ENCODE data around the gene ALX3.
"Not testable (repeated sequence)": the region's sequence is repeated elsewhere in the genome, so short reads cannot be mapped to it uniquely, and the experiment has no call there.

Gene ALX3

DNA sequence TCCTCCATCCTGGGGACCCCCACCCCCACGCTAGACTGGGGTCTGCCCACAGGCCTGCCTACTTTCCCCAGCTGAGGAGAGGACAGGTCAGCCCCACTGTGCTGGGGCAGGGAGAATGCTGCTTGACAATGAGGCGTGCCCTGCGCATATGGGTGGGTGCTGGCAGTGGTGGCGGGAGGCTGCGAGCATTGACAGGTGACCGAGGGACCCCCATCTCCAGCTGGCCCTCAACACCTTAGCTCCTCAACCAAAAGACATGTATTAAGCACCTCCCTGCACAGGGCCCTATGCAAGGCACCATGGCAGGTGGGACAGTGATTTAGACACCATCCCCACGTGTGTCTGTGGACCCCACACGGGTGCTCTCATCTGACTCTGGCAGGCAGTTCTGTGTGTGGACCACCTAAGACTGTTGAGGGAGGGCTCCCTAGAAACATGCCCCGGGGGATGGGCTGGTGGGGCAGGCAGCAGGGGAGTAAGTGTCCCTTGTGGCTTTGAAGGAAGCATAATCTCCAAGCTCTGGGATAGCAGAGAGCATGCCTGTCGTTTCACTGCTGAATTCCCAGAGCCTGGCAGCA, 18.4 kb upstream of the ALX3 start:
- DNase-seq, result no peak

DNA sequence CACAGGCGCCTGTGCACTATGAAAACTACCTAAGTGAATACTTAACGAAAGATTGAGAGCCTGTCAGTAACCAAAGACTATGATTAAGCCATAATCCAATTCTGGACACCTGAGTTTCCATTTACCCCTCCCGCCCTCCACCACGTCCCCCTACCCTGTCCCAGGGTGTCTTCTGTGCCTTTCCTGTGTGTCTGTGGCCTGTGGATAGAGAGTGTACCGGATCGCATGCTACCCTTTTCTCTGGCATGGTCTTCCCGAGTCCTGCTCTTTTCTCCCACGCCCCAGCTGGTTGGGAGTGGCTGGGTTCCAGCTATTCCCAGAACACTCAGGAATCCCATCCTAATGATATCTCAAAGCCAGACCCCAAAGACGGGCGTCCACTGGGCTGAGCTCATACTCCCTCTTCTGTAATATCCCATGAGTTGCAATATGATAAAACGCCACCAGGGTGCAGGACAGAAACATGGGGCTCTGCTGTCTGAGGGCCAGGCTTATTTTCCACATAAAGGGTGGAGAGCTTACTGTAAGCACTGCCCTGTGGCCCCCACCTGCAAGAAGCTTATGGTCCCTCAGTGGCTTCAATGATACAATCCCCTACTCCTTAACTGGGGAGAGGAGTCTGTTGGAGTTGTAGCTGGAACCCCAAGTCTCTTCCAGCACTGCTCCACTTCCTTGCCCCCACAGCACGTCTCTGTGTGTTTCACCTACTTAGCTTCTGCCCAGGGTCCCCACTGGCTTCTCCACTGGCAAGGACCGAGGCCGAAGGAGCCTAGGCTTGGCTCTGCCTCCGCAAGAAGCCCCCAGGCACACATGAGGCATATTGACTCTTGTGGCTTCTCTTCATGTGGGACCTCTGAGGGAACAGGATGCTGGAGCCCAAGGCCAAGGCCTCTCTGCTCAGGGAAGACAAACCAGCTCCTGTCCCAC, 17.6 kb upstream of the ALX3 start:
- peak; percentile 59 for DNase-seq

DNA sequence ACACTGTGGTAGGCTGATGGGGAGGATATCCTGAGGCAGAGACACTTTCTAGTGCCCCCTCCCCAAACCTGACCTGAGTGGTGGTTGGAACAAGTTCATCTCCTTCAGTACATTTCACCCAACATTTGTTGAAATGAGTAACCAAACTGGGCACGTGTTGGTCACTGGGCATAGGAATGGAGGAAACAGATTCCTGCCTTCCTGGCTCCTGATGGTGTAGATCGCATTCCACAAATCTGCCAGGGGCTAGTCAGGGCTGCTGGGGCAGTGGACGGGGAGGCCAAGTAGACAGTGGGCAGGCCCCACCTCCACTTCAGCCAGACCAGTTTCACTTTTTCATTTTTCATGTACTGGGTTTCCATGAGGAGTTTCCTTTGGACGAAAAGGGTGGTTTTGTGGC, 16.5 kb upstream of the ALX3 start:
- DNase-seq, result no peak

- DNase-seq, result no peak
Measured at GRCh38 chr1:110085671-110086070, 15.2 kb upstream of the ALX3 start.

DNA sequence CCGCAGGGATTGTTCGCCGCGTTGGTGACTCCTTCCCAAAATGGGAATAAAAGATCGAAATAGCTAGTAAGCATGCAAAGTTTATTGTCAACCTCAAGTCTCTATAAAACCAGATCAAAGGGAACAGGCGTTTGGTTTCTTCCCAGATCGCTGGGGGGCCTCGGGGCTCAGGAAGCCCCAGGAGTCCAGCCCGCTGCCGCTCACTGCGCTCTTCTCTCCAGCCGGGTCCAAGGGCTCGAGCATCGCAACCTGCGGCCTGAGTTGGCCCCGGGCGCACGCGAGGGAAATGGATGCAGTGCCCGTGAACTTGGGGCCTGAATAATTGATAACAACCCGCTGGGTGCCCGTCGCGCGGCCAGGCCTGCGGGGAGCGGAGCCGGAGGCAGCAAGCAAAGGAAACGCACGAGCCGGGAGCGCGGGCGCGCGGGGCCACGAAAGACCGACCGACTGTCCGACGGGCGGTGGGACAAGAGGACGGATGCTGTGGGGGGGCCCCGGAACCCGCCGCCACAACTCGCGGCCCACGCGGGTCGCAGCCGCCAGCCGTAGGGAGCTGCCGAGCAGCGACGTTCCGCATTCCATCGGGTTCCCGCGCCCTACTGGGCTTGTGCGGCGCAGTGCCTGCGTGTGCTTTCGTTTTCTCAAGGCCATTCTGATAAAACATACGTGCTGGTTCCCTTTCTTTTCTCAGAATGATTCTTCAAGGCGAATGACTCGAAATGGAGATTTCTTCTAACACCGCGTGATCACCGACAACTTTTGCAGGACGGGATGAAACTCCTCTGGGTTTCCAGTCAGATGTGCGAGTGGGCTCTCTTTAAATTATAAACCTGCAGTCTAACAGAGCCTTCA, 14.0 kb upstream of the ALX3 start:
- no peak for DNase-seq

- no peak for DNase-seq
Measured at GRCh38 chr1:110083866-110084226, 13.4 kb upstream of the ALX3 start.

DNA sequence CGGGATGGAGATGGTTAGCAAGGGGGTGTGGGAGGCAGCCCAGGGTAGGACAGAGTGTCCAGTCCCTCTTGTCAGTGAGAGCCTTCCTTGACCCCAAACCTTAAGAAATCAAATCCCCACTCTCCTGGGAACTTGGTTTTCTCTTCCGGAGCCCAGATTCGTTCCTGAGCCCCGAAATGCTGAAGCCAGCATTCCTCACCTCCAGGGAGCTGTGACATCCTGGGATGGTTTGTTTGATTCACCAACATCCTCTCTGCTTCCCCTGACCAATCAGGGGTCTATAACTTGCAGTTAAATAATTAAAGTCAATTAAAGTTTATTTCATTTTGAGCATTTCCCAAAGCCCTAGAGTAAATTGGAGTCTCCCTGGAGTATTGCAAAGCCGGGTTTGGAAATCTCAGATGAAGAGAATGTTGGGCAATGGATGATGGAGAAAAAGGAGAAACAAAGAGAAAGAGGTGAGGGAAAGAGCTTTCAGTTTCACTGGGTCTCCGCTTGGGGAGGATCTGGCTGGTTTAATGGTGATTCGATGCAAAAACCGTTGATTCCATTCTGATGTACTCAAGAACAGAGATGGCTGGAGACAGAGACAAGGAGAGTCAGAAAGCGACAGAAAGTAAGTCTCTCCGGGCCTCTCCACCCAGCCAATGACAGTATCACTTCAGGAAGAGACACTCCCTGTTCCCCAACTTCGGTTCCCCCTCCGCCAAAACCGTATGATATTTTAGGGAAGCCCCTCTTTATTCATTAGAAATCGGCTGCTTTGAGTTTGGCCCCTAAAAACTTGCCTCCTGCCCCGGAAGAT, 12.8 kb upstream of the ALX3 start:
- no peak for DNase-seq

DNA sequence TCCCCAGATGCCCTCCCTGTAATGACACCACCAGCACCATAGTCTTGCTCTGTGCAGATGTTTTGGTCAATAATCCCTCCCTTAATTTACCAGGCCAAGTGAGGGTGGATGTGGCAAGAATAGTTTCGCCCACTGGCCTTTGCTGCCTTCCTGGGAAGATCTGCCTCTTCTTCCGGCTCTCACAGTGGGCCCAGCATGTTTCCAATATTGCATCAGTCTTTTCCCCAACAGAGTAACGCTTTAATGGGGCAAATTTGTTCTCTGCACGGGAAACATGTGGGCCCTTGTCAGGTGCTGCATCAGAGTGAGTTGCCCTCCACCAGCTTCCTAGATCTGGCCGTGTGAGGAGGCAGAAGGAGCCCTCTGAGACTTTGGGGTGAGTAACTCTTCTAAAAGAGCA, 12.0 kb upstream of the ALX3 start:
- DNase-seq, result no peak

DNA sequence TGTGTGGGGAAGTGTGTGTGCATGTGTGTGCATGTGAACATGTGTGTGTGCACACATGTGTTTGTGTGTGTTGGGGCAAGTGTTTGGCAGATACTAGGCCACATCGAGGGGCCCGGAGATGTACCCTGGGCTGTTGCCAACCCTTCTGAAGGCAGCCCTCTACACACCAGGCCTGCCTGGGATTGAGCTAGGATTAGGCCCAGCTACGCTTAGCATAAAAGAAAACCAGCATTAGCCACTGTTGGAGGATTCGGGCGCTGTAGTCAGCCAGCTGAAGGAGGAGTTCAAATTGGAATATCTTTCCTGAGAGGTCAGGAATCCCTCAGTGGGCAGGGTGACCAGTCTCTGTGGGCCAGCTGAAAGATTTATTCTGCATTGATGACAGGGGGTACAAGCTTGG, 10.6 kb upstream of the ALX3 start:
- DNase-seq, result no peak

DNA sequence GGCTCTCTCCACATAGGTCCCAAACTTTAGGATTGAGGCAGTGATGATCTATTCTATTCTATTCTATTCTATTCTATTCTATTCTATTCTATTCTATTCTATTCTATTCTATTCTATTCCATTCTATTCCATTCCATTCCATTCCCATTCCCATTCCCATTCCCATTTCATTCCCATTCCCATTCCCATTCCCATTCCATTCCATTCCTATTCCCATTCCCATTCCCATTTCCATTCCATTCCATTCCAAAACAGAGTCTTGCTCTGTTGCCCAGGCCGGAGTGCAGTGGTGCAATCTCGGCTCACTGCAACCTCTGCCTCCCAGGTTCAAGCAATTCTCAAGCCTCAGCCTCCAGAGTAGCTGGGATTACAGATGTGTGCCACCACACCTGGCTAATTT, 9.5 kb upstream of the ALX3 start:
- not testable (repeated sequence) for DNase-seq

DNA sequence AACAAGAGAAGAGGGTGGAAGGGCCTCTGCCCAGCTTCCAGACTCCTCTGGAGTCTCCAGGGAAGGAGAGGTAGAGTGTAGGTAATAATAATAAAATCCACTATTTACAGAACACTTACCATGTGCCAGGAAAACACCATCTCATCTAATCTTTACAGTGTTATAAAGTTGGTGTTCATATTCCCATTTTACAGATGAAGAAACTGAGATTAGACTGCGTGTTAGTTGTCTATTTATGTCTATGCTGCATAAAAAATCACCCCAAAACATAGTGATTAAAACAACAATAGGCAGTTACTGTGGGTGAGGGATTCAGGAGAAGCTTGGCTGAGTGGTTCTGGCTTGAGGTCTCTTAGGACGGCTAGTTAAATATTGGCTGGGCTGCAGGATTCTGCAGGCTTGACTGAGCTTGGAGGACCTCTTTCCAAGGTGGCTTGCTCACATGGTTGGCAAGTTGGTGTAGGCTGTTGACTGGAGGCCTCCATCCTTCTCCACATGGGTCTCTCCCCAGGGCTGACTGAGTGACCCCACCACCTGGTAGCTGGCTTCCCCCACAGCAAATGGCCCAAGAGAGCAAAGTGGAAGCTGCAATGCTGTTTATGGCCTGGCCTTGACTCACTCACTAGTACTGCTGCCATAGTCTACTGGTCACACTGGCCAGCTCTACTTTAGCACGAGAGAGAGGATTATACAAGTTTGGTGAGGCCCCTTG, 6.5 kb upstream of the ALX3 start:
- no peak for DNase-seq

- no peak for DNase-seq
Measured at GRCh38 chr1:110074166-110074565, 3.7 kb upstream of the ALX3 start.

DNA sequence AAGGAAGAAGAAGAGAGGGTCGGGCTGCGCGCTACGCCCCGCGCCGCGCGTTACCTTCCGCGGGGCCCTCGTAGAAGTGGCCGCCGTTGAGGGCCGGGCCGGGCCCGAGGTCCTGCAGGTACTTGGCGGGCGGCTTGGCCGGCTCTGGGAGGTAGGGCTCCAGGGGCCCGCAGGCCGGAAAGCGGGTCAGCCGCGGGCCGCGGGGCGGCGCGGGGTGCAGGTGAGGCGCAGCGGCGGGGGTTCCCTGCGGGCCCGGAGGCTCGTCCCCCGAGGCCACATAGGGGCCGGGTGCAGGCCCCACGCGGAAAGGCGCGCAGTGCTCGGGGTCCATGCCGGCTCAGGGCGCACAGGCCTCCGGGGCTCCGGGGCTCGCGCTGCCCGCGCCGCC, 196 bp downstream of the ALX3 start:
- no peak for DNase-seq

DNA sequence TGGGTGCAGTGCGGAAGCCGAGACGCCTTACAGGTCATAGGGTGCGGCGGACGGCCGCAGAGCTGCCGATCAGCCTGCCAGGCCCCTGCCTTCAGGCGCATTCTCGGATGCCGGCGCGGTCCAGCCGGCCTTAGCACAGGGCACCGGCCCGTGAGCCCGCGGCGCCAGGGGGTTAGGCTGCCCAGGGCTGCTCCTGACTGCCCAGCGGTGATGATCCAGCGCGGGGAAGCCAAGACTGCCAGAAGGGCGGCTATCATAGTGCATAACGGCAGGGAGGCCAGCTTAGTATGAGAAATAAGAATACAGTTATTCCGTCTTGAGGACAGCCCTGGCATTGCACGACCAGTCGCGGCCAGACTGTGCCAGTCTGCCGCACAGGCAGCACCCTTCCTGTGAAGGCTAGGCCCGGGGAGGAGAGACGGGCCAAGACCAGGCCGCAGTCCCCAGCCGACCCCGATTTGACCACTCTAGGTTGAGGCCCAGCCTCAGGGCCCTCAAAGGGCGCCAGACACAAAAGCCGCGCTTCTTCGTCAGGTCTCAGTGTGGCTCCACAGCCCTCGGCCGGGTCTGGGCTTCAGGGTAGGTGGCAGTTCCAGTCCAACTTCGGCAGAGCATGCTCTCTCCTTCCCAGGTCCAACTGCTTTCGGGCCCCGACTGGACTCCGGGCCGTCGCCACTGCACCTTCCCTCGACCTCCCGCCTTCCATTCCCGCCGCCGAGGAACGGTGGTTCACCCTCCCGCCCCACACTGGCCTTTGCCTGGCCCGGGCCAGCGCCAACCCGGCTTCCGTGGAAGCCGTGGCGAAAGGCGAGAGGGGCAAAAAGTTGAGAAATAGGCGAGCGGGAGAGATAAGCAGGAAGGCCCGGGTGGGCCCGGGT, 829 bp downstream of the ALX3 start:
- no peak for DNase-seq

DNA sequence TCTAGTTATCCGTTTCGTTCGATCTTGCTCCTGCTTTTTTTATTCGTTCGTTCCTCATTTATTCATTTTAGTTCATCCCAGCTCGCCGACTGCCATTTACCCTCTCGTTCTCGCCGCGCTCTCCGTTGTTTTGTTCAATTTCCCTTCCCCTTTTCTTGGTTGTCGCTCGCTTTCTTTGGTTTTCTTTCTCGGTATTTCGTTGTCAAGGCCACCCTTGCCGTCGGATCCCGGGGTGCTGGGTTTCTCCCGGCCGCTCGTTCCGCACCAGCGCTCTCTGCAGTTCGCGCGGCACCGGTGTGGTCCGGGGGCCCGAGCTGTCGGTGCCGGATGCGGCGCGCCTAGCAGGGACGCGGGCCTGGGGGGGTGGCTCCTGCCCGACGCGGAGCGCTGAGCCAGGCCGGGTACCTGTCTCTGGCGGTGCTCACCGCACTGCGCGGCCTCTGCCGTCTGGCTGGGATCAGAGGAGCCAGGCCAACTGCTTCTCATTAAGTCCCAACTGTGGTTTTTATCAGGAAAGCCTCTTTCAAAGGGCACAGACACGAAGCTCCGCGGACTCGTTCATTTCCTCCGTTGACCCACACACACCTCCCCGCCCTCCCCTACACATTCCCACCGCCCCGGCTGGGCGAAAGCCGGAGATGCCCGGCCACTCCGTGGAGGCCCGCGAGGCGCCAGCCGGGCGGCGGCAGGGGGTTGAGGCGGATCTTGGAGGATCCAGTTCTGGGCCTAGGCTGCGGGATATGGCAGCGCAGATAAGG, 1.6 kb downstream of the ALX3 start:
- no peak for DNase-seq

- DNase-seq, result no peak
Measured at GRCh38 chr1:110067893-110068645, 2.4 kb downstream of the ALX3 start.

DNA sequence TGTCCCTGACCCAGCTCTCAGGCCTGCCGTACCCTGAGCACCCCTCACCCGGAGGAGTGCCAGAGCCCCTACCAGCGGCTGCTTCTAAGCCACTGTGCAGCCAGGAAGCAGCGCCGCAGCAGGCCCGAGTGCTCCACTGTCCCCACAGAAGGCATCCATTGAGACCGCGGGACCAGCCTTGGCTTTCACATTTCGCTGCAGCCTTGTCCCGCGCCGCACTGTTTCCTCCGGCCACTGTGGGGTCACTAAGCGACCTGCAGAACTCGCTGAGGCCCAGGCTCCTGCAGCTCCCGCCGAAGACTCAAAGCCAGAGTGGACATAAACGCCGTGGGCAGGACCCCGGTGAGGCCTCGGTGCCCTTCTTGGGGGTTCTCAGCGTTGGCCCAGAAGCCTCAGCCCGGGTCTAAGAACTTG, 3.0 kb downstream of the ALX3 start:
- DNase-seq, result no peak

DNA sequence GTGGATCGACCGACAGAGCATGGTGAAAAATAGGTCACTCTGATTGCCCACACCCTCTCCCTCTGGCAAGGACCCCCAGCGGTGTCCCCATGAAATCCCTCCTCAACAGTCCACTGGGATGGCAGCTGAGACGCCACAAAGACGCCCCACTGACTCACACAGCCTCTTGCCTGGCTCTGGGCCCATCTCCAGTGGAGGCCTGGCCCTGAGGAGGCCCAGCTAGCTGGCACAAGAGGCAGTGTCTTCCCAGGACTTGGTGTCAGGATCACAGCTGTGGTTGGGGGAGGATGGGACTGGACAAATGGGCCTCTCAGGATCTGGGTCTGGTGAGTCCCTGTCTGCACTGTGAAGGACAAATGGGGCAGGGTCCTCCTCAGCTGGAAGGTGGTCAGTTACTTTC, 4.6 kb downstream of the ALX3 start:
- DNase-seq, result no peak
